NCI-H1694 (cell line): ENCODE results near the gene TMEM33.

Source experiments
- DNase-seq: peaks from one replicate; lab custom pipeline; 2025; lab: John Stamatoyannopoulos, UW

The TMEM33 gene

DNA sequence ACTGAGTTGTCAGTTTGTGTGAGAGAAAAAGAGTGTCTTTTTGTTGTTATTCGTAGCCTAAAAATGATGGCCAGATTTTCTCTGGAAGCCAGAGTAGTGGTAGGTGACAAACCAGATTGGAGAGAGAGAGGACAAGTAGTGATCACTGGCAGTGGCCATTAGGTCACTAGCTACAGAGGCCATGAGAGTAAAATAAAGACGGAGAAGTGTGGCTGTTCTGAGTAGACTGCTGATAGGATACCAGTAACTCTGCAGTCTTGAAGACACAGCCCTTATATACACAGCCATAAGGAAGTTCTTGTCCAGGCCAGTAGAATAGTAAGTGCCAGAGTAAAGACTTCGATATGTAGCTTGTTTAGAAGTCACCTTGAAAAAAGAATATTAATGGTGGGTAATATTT lies 62.8 kb downstream of the TMEM33 start:
- DNase-seq, result no peak

DNA sequence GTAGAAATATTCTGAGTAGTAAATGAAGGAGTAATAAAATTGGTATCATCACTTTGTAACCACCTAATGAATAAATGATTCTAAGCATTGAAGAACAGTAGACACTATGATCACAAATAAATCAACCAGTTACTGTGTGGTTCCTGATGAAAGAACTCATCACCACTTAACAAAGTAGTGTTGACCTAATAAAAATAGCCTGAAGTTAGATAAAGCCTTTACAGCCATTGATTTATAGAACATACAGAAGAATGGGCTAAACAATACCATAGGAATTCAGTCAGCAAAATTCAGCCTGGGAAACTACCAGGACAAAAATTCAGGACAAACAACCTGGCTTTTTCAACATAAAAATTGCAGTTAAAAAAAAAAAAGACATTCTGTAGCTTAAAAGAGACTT lies 64.1 kb downstream of the TMEM33 start:
- no peak for DNase-seq

DNA sequence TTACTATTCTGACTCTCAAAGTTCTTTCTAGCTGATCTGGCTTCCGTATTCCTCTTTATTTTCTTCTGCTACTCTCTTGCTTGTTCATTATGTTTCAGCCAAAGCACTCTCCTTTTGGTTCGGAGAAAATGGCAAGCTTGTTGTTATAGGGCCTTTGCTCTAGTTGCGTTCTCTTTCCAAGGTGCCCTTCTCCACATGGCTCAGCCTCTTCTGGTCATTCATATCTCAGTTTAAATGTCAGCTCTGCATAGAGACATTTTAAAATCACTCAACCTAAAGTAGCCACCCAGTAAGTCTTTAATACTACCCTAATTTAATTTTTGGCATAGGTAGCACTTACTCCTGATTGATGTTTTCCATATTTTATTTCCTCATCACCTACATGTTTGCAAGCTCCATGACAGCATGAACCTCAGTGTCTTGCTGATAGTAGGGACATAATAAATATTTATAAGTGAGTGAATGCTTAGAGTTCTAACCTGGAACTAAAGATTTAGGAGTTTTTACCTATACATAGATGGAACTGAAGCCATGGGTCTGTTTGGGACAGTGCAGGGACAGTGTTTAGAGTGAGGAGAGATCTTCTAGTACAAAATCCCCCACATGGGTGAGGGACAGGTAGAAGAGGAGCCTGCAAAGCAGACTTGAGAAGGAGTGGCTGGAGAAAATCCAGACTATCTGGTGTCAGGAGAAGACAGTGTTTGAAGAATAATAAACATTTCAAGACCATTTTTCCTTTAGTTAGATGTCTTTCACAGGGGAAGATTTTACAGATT lies 73.0 kb downstream of the TMEM33 start:
- no peak for DNase-seq
